Endothelial cell of umbilical vein (primary cell): ENCODE results near the gene KCNK10.

Source experiments
- CTCF ChIP-seq, 2 donors: IDR thresholded peaks; 1 replicate in 1 of 2; 2 replicates in 1 of 2; pipeline ENCODE4 v1.5.1; 2011; ENCODE audit warnings: low read length in 2 of 2, mild to moderate bottlenecking in 2 of 2, moderate library complexity in 2 of 2, control low read depth in 1 of 2, inconsistent platforms in 1 of 2, low read depth in 1 of 2; ENCODE audit not compliant: insufficient read depth in 1 of 2; ENCODE audit errors: extremely low read depth in 1 of 2
- EZH2 ChIP-seq: IDR thresholded peaks from 2 replicates; pipeline ENCODE4 v1.6.1; 2012; ENCODE audit warnings: borderline replicate concordance, low read depth, mild to moderate bottlenecking, moderate library complexity, low read length, inconsistent platforms; ENCODE audit not compliant: severe bottlenecking
- POLR2A ChIP-seq: IDR thresholded peaks from 2 replicates; pipeline ENCODE4 v1.6.1; 2012; ENCODE audit warnings: low read depth, mild to moderate bottlenecking, control low read depth, low read length
- POLR2AphosphoS5 ChIP-seq: IDR thresholded peaks from 2 replicates; pipeline ENCODE4 v1.6.1; 2012; ENCODE audit warnings: low read depth, mild to moderate bottlenecking, control low read depth, low read length, moderate library complexity; ENCODE audit not compliant: insufficient read depth

- TF ChIP-seq CTCF (IDR thresholded peaks at IDR 0.05; ENCODE audit: extremely low read depth in 1 of 2, insufficient read depth in 1 of 2, low read depth in 1 of 2, low read length in 2 of 2) (no peak), POLR2A (no peak), EZH2 (no peak), POLR2AphosphoS5 (no peak)
These were observed 23.1 kb downstream of the KCNK10 start for GRCh38 chr14:88299865-88300530.
